Right lobe of liver (tissue), 4 donors: Measurements from ENCODE around the gene CDH4.

Experiments
- CTCF ChIP-seq, 4 donors: fragments of 200-600 bp in 3 of 4; fragments of 450-650 bp in 1 of 4; IDR thresholded peaks; one replicate each; pipeline versions ENCODE4 v1.5.1 to v1.8.0; 2016 to 2022; ENCODE audit warnings: antibody characterized with exemption in 4 of 4, mild to moderate bottlenecking in 2 of 4
- POLR2A ChIP-seq: fragments of 450-650 bp; IDR thresholded peaks from one replicate; pipeline ENCODE4 v1.6.1; 2017; ENCODE audit warnings: antibody characterized with exemption, mild to moderate bottlenecking
- donor health status: DM: no; HTN: no; CAD: no.
- donor health status: DM: no; HTN: no; CAD: no.
- donor health status: DM: no; HTN: yes; CAD: no.

DNA sequence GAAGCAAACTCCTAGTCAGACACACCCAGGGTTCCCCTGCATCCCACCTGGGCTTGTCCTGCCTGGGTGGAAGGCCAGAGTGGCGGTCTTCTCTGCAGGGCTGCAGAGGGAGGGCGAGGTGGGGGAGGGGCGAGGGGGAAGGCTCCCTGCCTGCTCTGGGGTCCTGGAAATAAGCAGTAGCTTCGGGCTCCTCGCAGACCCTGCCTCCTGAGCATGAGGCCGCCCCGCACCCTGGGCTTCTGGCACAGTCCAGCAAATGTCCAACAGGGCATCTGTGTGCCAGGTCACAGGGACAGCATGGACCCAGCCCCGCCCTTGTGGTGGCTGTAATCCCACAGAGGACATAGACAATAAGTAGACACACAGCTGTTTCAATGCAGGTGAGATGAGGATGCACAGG, 619.9 kb downstream of the CDH4 start:
- no peak for TF ChIP-seq POLR2A
- TF ChIP-seq CTCF (IDR thresholded peaks at IDR 0.05): no peak
